SK-N-SH (cell line): ENCODE measurements around the gene FBXO21. TPM values are rescaled to one million over a fixed set of nuclear protein-coding genes. Genes with fewer than 3 reads are reported as not detected.

Experiments
- CTCF ChIA-PET: fragments of 300-600, 350-600 bp; formaldehyde crosslinking; extraction: SDS; loops from one replicate; lab custom pipeline; 2021; lab: Yijun Ruan, JAX
- POLR2A ChIA-PET: fragments of 350-600 bp; sonication (Branson Sonifier 250); formaldehyde crosslinking; extraction: SDS; loops from one replicate; lab custom pipeline; 2020; ENCODE audit warnings: antibody characterized with exemption, inconsistent platforms; lab: Yijun Ruan, JAX
- DNase-seq: peaks from one replicate; pipeline ENCODE4 v3.0.0; 2012
- H2AFZ ChIP-seq: fragments of 200-600 bp; sonication (generic); 2 replicates; pipeline ENCODE4 v1.8.1; 2016; ENCODE audit warnings: antibody characterized with exemption, mild to moderate bottlenecking, low read depth
- H3F3A ChIP-seq: fragments of 200-600 bp; sonication (generic); replicated peaks from 2 replicates; pipeline ENCODE3; 2016; ENCODE audit warnings: antibody characterized with exemption, mild to moderate bottlenecking; ENCODE audit not compliant: insufficient read depth
- H3K27ac ChIP-seq, 2 experiments: fragments of 200-500 bp in 1 of 2; fragments of 200-600 bp in 1 of 2; sonication (Bioruptor generic) in 1 of 2; sonication (generic), shearing (Covaris generic) in 1 of 2; 2 replicates each; pipeline versions ENCODE4 v1.5.1 to v1.6.1; 2014 to 2016; ENCODE audit warnings: low read depth in 2 of 2, inconsistent platforms in 1 of 2, low read length in 1 of 2, mild to moderate bottlenecking in 1 of 2, mixed read lengths in 1 of 2
- H3K27me3 ChIP-seq: fragments of 200-600 bp; sonication (generic), shearing (Covaris generic); 2 replicates; pipeline ENCODE4 v1.6.1; 2016; ENCODE audit warnings: mixed run types; ENCODE audit not compliant: insufficient read depth
- H3K36me3 ChIP-seq, 2 experiments: fragments of 200-500 bp in 1 of 2; fragments of 200-600 bp in 1 of 2; sonication (Bioruptor generic) in 1 of 2; sonication (generic) in 1 of 2; replicated peaks in 1 of 2; 2 replicates each; pipeline versions ENCODE3 to v1.5.1; 2014 to 2016; ENCODE audit warnings: low read length in 1 of 2, mild to moderate bottlenecking in 1 of 2; ENCODE audit not compliant: insufficient read depth in 2 of 2, control insufficient read depth in 1 of 2
- H3K4me1 ChIP-seq, 2 experiments: fragments of 200-500 bp in 1 of 2; fragments of 200-600 bp in 1 of 2; sonication (Bioruptor generic) in 1 of 2; sonication (generic), shearing (Covaris generic) in 1 of 2; 2 replicates each; pipeline versions ENCODE4 v1.5.1 to v1.6.1; 2014 to 2016; ENCODE audit warnings: low read depth in 1 of 2, low read length in 1 of 2, mixed run types in 1 of 2; ENCODE audit not compliant: insufficient read depth in 2 of 2, control insufficient read depth in 1 of 2
- H3K4me2 ChIP-seq: fragments of 200-600 bp; sonication (generic), shearing (Covaris generic); 2 replicates; pipeline ENCODE4 v1.6.1; 2017; ENCODE audit warnings: mixed run types
- H3K4me3 ChIP-seq, 2 experiments: fragments of 200-500 bp in 1 of 2; fragments of 200-600 bp in 1 of 2; sonication (Bioruptor generic) in 1 of 2; sonication (generic), shearing (Covaris generic) in 1 of 2; 2 replicates each; pipeline versions ENCODE4 v1.5.1 to v1.8.1; 2014 to 2016; ENCODE audit warnings: low read depth in 2 of 2, inconsistent platforms in 1 of 2, low read length in 1 of 2, mild to moderate bottlenecking in 1 of 2, mixed read lengths in 1 of 2, moderate library complexity in 1 of 2
- H3K79me2 ChIP-seq: fragments of 200-600 bp; sonication (generic); 2 replicates; pipeline ENCODE4 v1.8.1; 2017; ENCODE audit warnings: mild to moderate bottlenecking; ENCODE audit not compliant: insufficient read depth
- H3K9ac ChIP-seq: fragments of 200-600 bp; sonication (generic); 2 replicates; pipeline ENCODE4 v1.6.1; 2017; ENCODE audit warnings: mixed run types
- H3K9me2 ChIP-seq: fragments of 200-600 bp; sonication (generic); 2 replicates; pipeline ENCODE4 v1.6.1; 2017; ENCODE audit warnings: mixed run types
- H3K9me3 ChIP-seq: fragments of 200-600 bp; sonication (generic); 2 replicates; pipeline ENCODE4 v1.6.1; 2017; ENCODE audit warnings: mixed run types, mild to moderate bottlenecking, moderate library complexity
- H4K20me1 ChIP-seq: fragments of 200-600 bp; sonication (generic); 2 replicates; pipeline ENCODE4 v1.6.1; 2017; ENCODE audit warnings: mild to moderate bottlenecking, mixed run types; ENCODE audit not compliant: insufficient read depth
- CHD2 ChIP-seq: fragments of 150-350 bp; IDR thresholded peaks from 2 replicates; pipeline ENCODE4 v1.6.1; 2018; ENCODE audit warnings: low read length; ENCODE audit not compliant: partially characterized antibody
- CTCF ChIP-seq: fragments of 200-600 bp; sonication (generic); IDR thresholded peaks from 2 replicates; pipeline ENCODE4 v1.6.1; 2017; ENCODE audit warnings: antibody characterized with exemption, mild to moderate bottlenecking, moderate library complexity
- ELF1 ChIP-seq: IDR thresholded peaks from 2 replicates; pipeline ENCODE4 v1.4.0; 2012
- EZH2phosphoT487 ChIP-seq: fragments of 200-600 bp; sonication (generic); IDR thresholded peaks from 2 replicates; pipeline ENCODE4 v1.6.1; 2017; ENCODE audit warnings: low read depth, mixed run types, mild to moderate bottlenecking, antibody characterized with exemption, moderate library complexity, borderline replicate concordance
- GABPA ChIP-seq: IDR thresholded peaks from 2 replicates; pipeline ENCODE4 v1.4.0; 2012; ENCODE audit warnings: low read depth, mild to moderate bottlenecking
- GATA2 ChIP-seq: sonication (generic); formaldehyde crosslinking; IDR thresholded peaks from 2 replicates; pipeline ENCODE4 v1.5.0; 2020; ENCODE audit warnings: mild to moderate bottlenecking, missing genetic modification reagents
- MAX ChIP-seq: IDR thresholded peaks from 2 replicates; pipeline ENCODE4 v1.4.0; 2012; ENCODE audit warnings: low read depth
- POLR2AphosphoS5 ChIP-seq: IDR thresholded peaks from 2 replicates; pipeline ENCODE4 v1.6.1; 2012; ENCODE audit warnings: low read depth, low read length
- RAD21 ChIP-seq: IDR thresholded peaks from 2 replicates; pipeline ENCODE4 v1.6.1; 2012; ENCODE audit warnings: mild to moderate bottlenecking, low read length
- REST ChIP-seq: IDR thresholded peaks from 2 replicates; pipeline ENCODE4 v1.6.1; 2012; ENCODE audit warnings: mild to moderate bottlenecking, low read depth, low read length, moderate library complexity
- SIN3A ChIP-seq: IDR thresholded peaks from 2 replicates; pipeline ENCODE4 v1.6.1; 2012; ENCODE audit warnings: low read depth, mild to moderate bottlenecking, low read length, moderate library complexity, borderline replicate concordance
- TAF1 ChIP-seq: IDR thresholded peaks from 2 replicates; pipeline ENCODE4 v1.6.1; 2012; ENCODE audit warnings: low read depth, mild to moderate bottlenecking, low read length, moderate library complexity, borderline replicate concordance
- TEAD4 ChIP-seq: IDR thresholded peaks from 2 replicates; pipeline ENCODE4 v1.4.0; 2012; ENCODE audit warnings: mild to moderate bottlenecking, borderline replicate concordance; ENCODE audit not compliant: insufficient read depth
- WGBS: methylation state at CpG from one replicate; pipeline ENCODE4 v1.1.6; 2017; ENCODE audit warnings: low lambda C conversion rate; 5-methylcytosine and 5-hydroxymethylcytosine counted together
- polyA plus RNA-seq, 3 experiments: library from polyadenylated mRNA; depleted of rRNA; stranded (reverse); fragments of >200 nt; gene quantifications; 2 replicates each; pipeline ENCODE4 v1.2.3, GENCODE V29; 2012

FBXO21 gene
- polyA plus RNA-seq, 1 of the 3 experiments (the other 2 are of a cell fraction), result 44.2 TPM

GRCh38 chr12:117142094-117142493, 48.2 kb downstream of the FBXO21 start:
- no peak for DNase-seq
- WGBS, result 87% methylated on average over 12 of the region's 12 CpGs
- TF ChIP-seq RAD21 (no peak), REST (no peak), POLR2AphosphoS5 (no peak), TAF1 (no peak), CTCF (no peak)
- TF ChIP-seq, all 33 proteins: peak for 0
- Histone ChIP-seq H3K79me2 (no peaks in the 10 kb centered on the region), H3K27me3 (no peaks in the 10 kb centered on the region), H4K20me1 (no peaks in the 10 kb centered on the region), H3K27ac (no peak overlapping the region), H3K36me3 (peaks cover 17 to 33% of the 10 kb centered on the region in 2 experiments), H3K4me3 (no peak overlapping the region), H3K9ac (no peak overlapping the region), H3F3A (no peaks in the 10 kb centered on the region), H2AFZ (no peak overlapping the region), H3K9me2 (no peaks in the 10 kb centered on the region), H3K4me1 (peaks cover 0 to 12% of the 10 kb centered on the region in 2 experiments; a peak in 2 of 4 replicates), H3K9me3 (no peaks in the 10 kb centered on the region), H3K4me2 (no peak overlapping the region)
- CTCF ChIA-PET, result interaction anchor here (1.1 to 1.4 kb wide), 2 partner anchors 13 kb away, joined by 4 to 5 read pairs; no protein-coding TSS in a partner anchor
- POLR2A ChIA-PET, result no interaction called here

- Histone ChIP-seq H3K4me3 (no peak overlapping the region), H3K27ac (no peak overlapping the region), H3K9me2 (no peaks in the 10 kb centered on the region), H3K4me1 (peaks cover 0 to 12% of the 10 kb centered on the region in 2 experiments; a peak in 2 of 4 replicates), H3K9ac (no peak overlapping the region), H3K4me2 (no peak overlapping the region), H4K20me1 (no peaks in the 10 kb centered on the region), H3K27me3 (no peaks in the 10 kb centered on the region), H3F3A (no peaks in the 10 kb centered on the region), H2AFZ (no peak overlapping the region), H3K9me3 (no peaks in the 10 kb centered on the region), H3K79me2 (no peaks in the 10 kb centered on the region), H3K36me3 (peaks cover 17 to 33% of the 10 kb centered on the region in 2 experiments)
- ChIA-PET CTCF (no interaction called here), POLR2A (no interaction called here)
- DNase-seq, result no peak
- 94% methylated on average over 20 of the region's 29 CpGs for WGBS
- TF ChIP-seq GABPA (no peak), CTCF (no peak), ELF1 (no peak), GATA2 (no peak), SIN3A (no peak), REST (no peak), POLR2AphosphoS5 (no peak), CHD2 (no peak), EZH2phosphoT487 (no peak), MAX (no peak), TEAD4 (no peak)
Observed at GRCh38 chr12:117141097-117141898, 49.0 kb downstream of the FBXO21 start.
